HG02938 (cell line): ENCODE data around the gene VTA1.

Source experiments
- ATAC-seq: cut with Tn5 transposase; IDR thresholded peaks from one replicate; pipeline ENCODE4 v1.9.1; 2021; ENCODE audit warnings: mild to moderate bottlenecking, moderate library complexity; ENCODE audit not compliant: unreplicated experiment

The VTA1 gene

DNA sequence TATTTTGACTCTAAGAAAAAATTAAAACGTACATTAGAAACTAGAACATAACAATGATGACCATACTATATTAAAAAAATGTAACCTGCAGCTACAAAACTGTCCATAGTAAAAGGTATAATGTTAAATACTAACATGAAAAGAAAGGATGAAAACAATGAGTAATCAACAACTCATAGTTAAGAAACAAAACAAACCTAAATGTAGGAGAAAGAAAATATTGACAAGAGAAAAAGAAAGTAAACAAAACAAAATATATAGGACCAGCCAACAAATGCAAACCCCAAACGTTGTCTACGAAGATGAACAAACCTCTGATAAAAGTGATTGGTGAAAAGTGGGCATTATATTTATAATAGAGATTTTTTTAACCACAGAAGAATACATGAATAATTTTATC, 113.7 kb downstream of the VTA1 start:
- no peak for ATAC-seq

DNA sequence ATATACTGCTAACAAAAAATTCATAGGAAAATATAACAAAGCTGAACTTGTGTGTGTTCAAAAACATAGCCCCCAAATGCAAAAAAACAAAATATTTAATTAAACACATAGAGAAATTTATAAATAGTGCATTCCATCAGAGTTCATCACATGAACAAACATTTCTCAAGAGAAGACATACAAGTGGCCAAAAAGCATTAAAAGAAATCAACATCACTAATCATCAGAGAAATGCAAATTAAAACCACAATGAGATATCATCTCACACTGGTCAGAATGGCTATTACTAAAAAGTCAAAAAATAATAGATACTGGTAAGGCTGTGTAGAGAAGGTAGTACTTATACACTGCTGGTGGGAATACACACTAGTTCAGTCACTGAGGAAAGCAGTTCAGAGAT, 115.2 kb downstream of the VTA1 start:
- ATAC-seq = no peak

DNA sequence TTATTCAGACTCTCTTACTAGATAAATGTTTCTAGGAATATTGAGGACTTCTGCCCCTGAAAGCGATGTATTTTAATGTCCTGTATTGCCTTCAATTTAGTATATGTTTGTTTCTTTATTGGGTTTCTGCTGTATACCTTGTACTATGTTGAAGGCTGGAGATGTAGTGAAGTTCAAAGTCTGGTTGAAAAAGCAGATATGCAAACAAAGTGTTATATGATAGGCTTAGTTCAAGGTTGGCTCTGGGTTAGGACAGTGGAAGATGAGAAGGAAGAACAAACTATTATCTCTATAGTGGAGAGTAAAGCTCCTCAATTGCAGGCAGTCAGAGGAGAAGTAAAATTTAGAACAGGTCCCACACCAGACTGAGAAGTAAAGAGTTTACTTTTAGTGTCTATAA, 118.4 kb downstream of the VTA1 start:
- ATAC-seq = no peak

DNA sequence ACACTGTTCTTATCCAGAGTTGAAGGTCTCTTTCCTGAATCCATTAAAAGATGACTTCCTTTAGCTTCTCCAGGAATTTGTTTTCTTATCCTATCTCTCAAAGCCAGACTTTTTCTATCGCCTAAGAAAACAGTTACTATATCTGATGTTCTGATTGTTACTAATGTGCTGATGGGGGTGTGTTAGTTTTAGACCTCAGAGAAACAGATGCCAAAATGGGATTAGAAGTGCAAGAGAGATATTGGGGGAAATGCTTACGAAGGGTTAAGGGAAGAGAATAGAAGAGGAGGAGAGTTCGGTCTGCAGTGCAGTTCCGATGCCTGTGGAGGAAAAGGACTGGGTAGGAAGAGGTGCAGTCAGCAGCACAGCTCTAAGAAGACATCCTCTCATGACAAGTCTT, 119.0 kb downstream of the VTA1 start:
- no peak for ATAC-seq

DNA sequence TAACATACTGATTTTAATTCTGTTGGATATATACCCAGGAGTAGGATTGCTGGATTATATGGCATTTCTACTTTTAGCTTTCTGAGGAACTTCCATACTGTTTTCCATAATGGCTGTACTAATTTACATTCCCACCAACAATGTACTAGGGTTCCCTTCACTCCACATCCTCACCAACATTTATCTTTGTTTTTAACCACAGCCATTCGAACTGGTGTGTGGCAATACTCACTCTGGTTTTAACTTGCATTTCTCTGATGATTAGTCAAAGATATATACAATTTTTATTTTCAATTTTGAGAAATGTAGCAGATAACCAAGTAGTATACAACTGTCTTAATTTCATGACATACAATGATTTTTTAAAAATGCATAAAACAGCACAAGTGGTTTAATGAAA, 124.4 kb downstream of the VTA1 start:
- no peak for ATAC-seq
